GM19467 (cell line): ENCODE measurements around the gene PCDHB1.

Experiments
- ATAC-seq: cut with Tn5 transposase; IDR thresholded peaks from one replicate; pipeline ENCODE4 v1.9.1; 2021; ENCODE audit warnings: mild to moderate bottlenecking, moderate library complexity; ENCODE audit not compliant: unreplicated experiment

Gene PCDHB1

GRCh38 chr5:141050622-141051520 lies at the start of gene PCDHB1:
Gene PCDHB1, plus strand, starts transcription at chr5:141051374. Its CDS starts 97 bp downstream, at chr5:141051471.
- ATAC-seq: no peak

- ATAC-seq: no peak
Measured at GRCh38 chr5:141001446-141001843, 49.7 kb upstream of the PCDHB1 start.

GRCh38 chr5:141001844-141002604 lies 49.1 kb upstream of the PCDHB1 start:
- no peak for ATAC-seq

GRCh38 chr5:141002605-141002965 lies 48.6 kb upstream of the PCDHB1 start:
- ATAC-seq: no peak

- no peak for ATAC-seq
Measured at GRCh38 chr5:141003031-141003430, 48.1 kb upstream of the PCDHB1 start.

- no peak for ATAC-seq
Measured at GRCh38 chr5:141003791-141004611, 47.2 kb upstream of the PCDHB1 start.

- no peak for ATAC-seq
Measured at GRCh38 chr5:141007791-141008190, 43.4 kb upstream of the PCDHB1 start.

- ATAC-seq: no peak
Measured at GRCh38 chr5:141010047-141010793, 41.0 kb upstream of the PCDHB1 start.

GRCh38 chr5:141017943-141018342 lies 33.2 kb upstream of the PCDHB1 start:
- ATAC-seq: no peak

GRCh38 chr5:141022384-141022783 lies 28.8 kb upstream of the PCDHB1 start:
- no peak for ATAC-seq

GRCh38 chr5:141031006-141031405 lies 20.2 kb upstream of the PCDHB1 start:
- ATAC-seq: no peak

- ATAC-seq: no peak
Measured at GRCh38 chr5:141032626-141033025, 18.5 kb upstream of the PCDHB1 start.

GRCh38 chr5:141039061-141039460 lies 12.1 kb upstream of the PCDHB1 start:
- no peak for ATAC-seq

- no peak for ATAC-seq
Measured at GRCh38 chr5:141039517-141039916, 11.7 kb upstream of the PCDHB1 start.

GRCh38 chr5:141040093-141040770 lies 10.9 kb upstream of the PCDHB1 start:
- ATAC-seq: no peak

- ATAC-seq: peak; percentile 58
Measured at GRCh38 chr5:141040771-141041426, 10.3 kb upstream of the PCDHB1 start.

GRCh38 chr5:141041427-141041785 lies 9.8 kb upstream of the PCDHB1 start:
- ATAC-seq: no peak

GRCh38 chr5:141042555-141042954 lies 8.6 kb upstream of the PCDHB1 start:
- ATAC-seq: no peak

GRCh38 chr5:141051521-141051866 lies 320 bp downstream of the PCDHB1 start:
- ATAC-seq: no peak

GRCh38 chr5:141077826-141078225 lies 26.7 kb downstream of the PCDHB1 start:
- no peak for ATAC-seq
